T-cell (primary cell): Measurements from ENCODE around the gene FBXW4. TPM values are rescaled to one million over a fixed set of nuclear protein-coding genes. Genes with fewer than 3 reads are reported as not detected.

Source experiments
- ATAC-seq, 4 experiments: fragments of 200-7000 bp in 3 of 4; fragments of 150-1000 bp in 1 of 4; cut with Tn5 transposase; replicated peaks in 1 of 4; 1 replicate in 3 of 4; 2 replicates in 1 of 4; pipeline ENCODE4 v1.10.0; 2021; ENCODE audit warnings: moderate library complexity in 3 of 4, mild to moderate bottlenecking in 2 of 4, moderate number of reproducible peaks in 1 of 4
- CTCF ChIA-PET, 2 donors: fragments of 300-600 bp; sonication (Branson Sonifier 250); formaldehyde crosslinking; loops; one replicate each; lab custom pipeline; 2022; ENCODE audit warnings: antibody characterized with exemption in 2 of 2; lab: Charles Lee
- POLR2A ChIA-PET, 2 donors: fragments of 300-600 bp; sonication (Branson Sonifier 250); formaldehyde crosslinking; loops; one replicate each; lab custom pipeline; 2022; ENCODE audit warnings: antibody characterized with exemption in 2 of 2; lab: Charles Lee
- DNase-seq, 35 experiments: peaks; one replicate each; pipeline versions ENCODE4 v3.0.0 to v3.0.0-alpha.2; 2013 to 2023
- H3K27ac ChIP-seq: one replicate; pipeline ENCODE4 v1.5.1; 2013; ENCODE audit warnings: low read length
- H3K27me3 ChIP-seq, 2 experiments: replicated peaks in 1 of 2; 1 replicate in 1 of 2; 2 replicates in 1 of 2; pipeline versions ENCODE4 v1.6.1 to v1.7.0; 2013; ENCODE audit warnings: low read length in 1 of 2, mixed read lengths in 1 of 2; ENCODE audit not compliant: control insufficient read depth in 2 of 2, insufficient read depth in 2 of 2; ENCODE audit errors: extremely low read depth in 1 of 2
- H3K36me3 ChIP-seq, 2 donors: 1 replicate in 1 of 2; 2 replicates in 1 of 2; pipeline versions ENCODE4 v1.6.1 to v1.7.0; 2013; ENCODE audit warnings: low read length in 1 of 2; ENCODE audit not compliant: control insufficient read depth in 2 of 2, insufficient read depth in 1 of 2; ENCODE audit errors: extremely low read depth in 1 of 2
- H3K4me1 ChIP-seq, 2 experiments: 1 replicate in 1 of 2; 2 replicates in 1 of 2; pipeline versions ENCODE4 v1.6.1 to v1.7.0; 2013; ENCODE audit warnings: low read length in 2 of 2, mixed read lengths in 1 of 2; ENCODE audit not compliant: insufficient read depth in 2 of 2, control insufficient read depth in 1 of 2; ENCODE audit errors: extremely low read depth in 1 of 2
- H3K4me3 ChIP-seq, 2 donors: 1 replicate in 1 of 2; 2 replicates in 1 of 2; pipeline versions ENCODE4 v1.5.1 to v1.7.0; 2013; ENCODE audit warnings: mild to moderate bottlenecking in 2 of 2, low read length in 1 of 2, moderate library complexity in 1 of 2; ENCODE audit not compliant: control insufficient read depth in 1 of 2; ENCODE audit errors: extremely low read depth in 1 of 2
- H3K9me3 ChIP-seq: 2 replicates; pipeline ENCODE4 v1.7.0; 2013
- H3K27ac Mint-ChIP-seq, 2 donors: one replicate each; pipeline ENCODE4 v1.8.0; 2020 to 2021; ENCODE audit warnings: mild to moderate bottlenecking in 2 of 2, mixed read lengths in 2 of 2
- H3K27me3 Mint-ChIP-seq, 2 donors: one replicate each; pipeline ENCODE4 v1.8.0; 2021 to 2022; ENCODE audit warnings: mixed read lengths in 2 of 2
- H3K36me3 Mint-ChIP-seq: one replicate; pipeline ENCODE4 v1.8.0; 2021; ENCODE audit warnings: mixed read lengths
- H3K4me1 Mint-ChIP-seq, 3 donors: one replicate each; pipeline ENCODE4 v1.8.0; 2020 to 2022; ENCODE audit warnings: mixed read lengths in 3 of 3, mild to moderate bottlenecking in 1 of 3
- H3K4me3 Mint-ChIP-seq, 3 donors: one replicate each; pipeline ENCODE4 v1.8.0; 2020 to 2022; ENCODE audit warnings: mild to moderate bottlenecking in 3 of 3, mixed read lengths in 3 of 3, moderate library complexity in 3 of 3
- H3K9me3 Mint-ChIP-seq, 3 donors: one replicate each; pipeline ENCODE4 v1.8.0; 2020 to 2022; ENCODE audit warnings: mixed read lengths in 3 of 3
- WGBS: methylation state at CpG from one replicate; pipeline ENCODE4 v1.1.5; 2013; ENCODE audit warnings: missing lambda C conversion rate; ENCODE audit not compliant: insufficient coverage; 5-methylcytosine and 5-hydroxymethylcytosine counted together
- total RNA-seq, 35 experiments: library from RNA in 6 of 35; stranded (reverse) in 6 of 35; fragments of 120-200 nt in 1 of 35; gene quantifications; one replicate each; pipeline versions ENCODE4 v1.2.1 to v1.2.4 and lab custom pipeline; 2013 to 2026

The FBXW4 gene
- total RNA-seq, 5 donors from 2014 or later (not counting 1 experiment from before 2014, with no cell fraction given), result 83.7 to 90.4 (median 86.9) TPM

DNA sequence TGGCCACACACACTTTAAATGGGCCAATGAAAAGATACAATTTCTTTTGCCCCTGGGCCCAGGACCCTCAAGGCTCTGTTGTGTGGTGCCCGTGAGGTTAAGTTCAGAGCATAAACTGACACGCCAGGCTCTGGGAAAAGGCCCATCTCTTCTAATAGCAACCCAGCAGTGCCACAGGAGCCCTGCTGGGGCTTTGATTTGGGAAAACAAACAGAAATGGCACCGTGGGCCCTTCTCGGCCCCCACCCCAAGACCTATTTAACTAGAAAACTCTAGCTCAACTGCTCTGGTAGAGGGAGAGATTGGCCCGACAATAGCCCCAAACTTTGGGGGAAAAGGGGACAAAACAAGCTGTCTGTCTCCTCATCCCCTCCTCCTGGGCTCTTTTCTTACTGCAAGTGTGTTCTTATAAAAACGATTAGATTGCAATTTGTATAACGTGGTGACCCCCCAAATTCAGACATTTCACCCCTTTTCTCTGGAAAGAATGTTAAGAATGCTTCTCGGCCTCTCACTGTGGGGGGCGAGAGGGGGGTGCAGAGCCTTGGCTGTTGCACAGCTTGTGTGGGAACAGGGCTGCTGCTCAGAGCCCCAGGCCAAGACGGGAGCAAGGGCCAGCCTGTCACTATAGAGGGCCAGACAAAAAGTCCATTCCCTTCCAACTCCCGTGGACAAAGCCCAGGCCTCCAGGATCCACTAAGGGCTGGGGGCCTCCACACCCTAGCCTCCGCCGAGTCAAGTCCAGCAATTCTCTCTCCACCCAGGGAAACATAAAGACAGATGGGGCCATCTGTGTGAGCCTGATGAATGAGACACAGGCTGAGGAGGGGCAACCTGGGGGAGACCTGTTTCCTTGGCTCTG, 80.1 kb downstream of the FBXW4 start:
- ATAC-seq (no peak), DNase-seq (no peak)
- ChIA-PET POLR2A (no interaction called here), CTCF (no interaction called here)
- Histone ChIP-seq H3K4me1 (no peaks in the 10 kb centered on the region), H3K27ac (no peak overlapping the region), H3K36me3 (peaks cover 19 to 83% of the 10 kb centered on the region in 2 donors), H3K9me3 (no peaks in the 10 kb centered on the region), H3K4me3 (no peak overlapping the region), H3K27me3 (no peaks in the 10 kb centered on the region)
- Mint-ChIP-seq H3K4me3 (no peak overlapping the region), H3K27me3 (no peaks in the 10 kb centered on the region), H3K9me3 (no peaks in the 10 kb centered on the region), H3K27ac (no peak overlapping the region), H3K36me3 (peaks cover 33% of the 10 kb centered on the region), H3K4me1 (peaks cover 0 to 6% (median 6%) of the 10 kb centered on the region in 3 donors)
- WGBS, result 94% methylated on average over 3 of the region's 13 CpGs

DNA sequence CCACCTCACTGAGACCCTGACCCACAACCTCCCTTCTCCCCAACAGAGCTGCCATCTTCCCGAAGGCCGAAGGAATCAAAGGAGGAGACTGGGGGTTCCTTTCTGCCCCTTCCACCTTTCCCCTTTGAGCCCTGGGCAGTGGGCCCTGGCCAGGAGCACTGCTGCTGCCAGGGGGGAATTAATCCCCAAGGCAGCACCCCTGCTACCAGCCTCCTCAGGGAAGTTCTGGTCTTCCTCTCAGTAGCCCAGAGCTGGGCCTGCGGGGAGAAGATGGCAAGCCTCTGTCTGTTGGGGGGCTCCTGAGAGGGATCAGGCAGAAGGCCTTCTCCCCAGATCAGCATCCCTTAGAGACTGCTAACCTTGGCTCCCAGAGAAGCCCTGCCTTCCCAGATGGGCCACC, 81.3 kb downstream of the FBXW4 start:
- Histone ChIP-seq H3K4me3 (no peak overlapping the region), H3K27ac (no peak overlapping the region), H3K27me3 (no peaks in the 10 kb centered on the region), H3K36me3 (peaks cover 25 to 87% of the 10 kb centered on the region in 2 donors), H3K9me3 (no peaks in the 10 kb centered on the region), H3K4me1 (no peaks in the 10 kb centered on the region)
- ChIA-PET POLR2A (no interaction called here), CTCF (no interaction called here)
- no peaks in the 10 kb centered on the region for H3K27me3 Mint-ChIP-seq
- H3K36me3 Mint-ChIP-seq, result peaks cover 41% of the 10 kb centered on the region
- WGBS, result 75% methylated on average over 2 of the region's 3 CpGs
- H3K4me1 Mint-ChIP-seq, result peaks cover 0 to 6% (median 6%) of the 10 kb centered on the region in 3 donors
- DNase-seq (no peak), ATAC-seq (no peak)
- H3K27ac Mint-ChIP-seq, result no peak overlapping the region
- H3K4me3 Mint-ChIP-seq, result no peak overlapping the region
- no peaks in the 10 kb centered on the region for H3K9me3 Mint-ChIP-seq

DNA sequence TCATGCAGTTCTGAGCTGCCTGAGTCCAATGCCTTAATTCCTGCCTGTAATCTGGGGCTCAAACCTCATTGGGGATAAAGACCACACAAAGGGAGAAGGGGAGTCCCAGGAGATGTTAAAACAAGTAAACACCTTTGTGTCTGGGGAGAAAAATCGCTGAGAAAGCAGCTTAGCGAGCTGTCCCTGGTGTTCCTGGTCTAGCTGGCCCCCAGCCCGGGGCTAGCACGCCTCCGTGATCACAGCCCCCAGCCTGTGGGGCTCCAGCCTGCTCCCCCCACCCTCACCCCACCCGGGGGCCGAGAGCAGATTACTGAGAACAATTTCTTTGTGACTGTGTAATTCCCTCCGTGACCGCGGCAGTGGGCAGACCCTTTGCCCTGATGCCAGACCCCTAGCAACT, 82.1 kb downstream of the FBXW4 start:
- 100% methylated on average over 3 of the region's 10 CpGs for WGBS
- ATAC-seq (no peak), DNase-seq (no peak)
- Mint-ChIP-seq H3K4me3 (no peak overlapping the region), H3K27me3 (no peaks in the 10 kb centered on the region), H3K9me3 (no peaks in the 10 kb centered on the region), H3K4me1 (peaks cover 0 to 4% (median under 1%) of the 10 kb centered on the region in 3 donors), H3K27ac (no peak overlapping the region), H3K36me3 (peaks cover 38% of the 10 kb centered on the region)
- CTCF ChIA-PET, result no interaction called here
- H3K36me3 ChIP-seq, result peaks cover 25 to 87% of the 10 kb centered on the region in 2 donors
- no peaks in the 10 kb centered on the region for H3K4me1 ChIP-seq
- no peak overlapping the region for H3K27ac ChIP-seq
- H3K27me3 ChIP-seq, result no peaks in the 10 kb centered on the region
- H3K9me3 ChIP-seq, result no peaks in the 10 kb centered on the region
- POLR2A ChIA-PET, result no interaction called here
- H3K4me3 ChIP-seq, result no peak overlapping the region

DNA sequence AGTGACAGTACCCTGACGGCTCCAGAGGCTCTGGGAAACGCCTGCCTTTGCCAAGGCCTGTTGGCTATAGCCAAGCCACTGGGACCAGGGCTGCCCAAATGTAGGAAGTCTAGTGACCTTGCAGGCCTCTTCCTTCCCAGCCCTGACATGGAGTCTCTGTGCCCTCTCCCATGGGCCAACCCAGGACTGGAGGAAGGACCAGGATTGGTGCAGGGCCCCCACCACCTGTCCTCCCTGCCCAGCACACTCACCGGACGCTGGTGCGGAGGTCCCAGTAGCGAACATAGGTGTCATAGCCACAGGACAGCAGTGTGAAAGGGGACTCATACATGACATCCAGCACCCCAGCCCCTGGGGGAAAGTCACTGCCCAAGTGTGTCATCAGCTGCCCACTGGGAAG, 82.9 kb downstream of the FBXW4 start:
- no peak for DNase-seq
- Histone ChIP-seq H3K36me3 (peaks cover 28 to 87% of the 10 kb centered on the region in 2 donors), H3K4me3 (no peak overlapping the region), H3K27me3 (no peaks in the 10 kb centered on the region), H3K4me1 (no peaks in the 10 kb centered on the region), H3K27ac (no peak overlapping the region), H3K9me3 (no peaks in the 10 kb centered on the region)
- H3K9me3 Mint-ChIP-seq, result no peaks in the 10 kb centered on the region
- ChIA-PET POLR2A (no interaction called here), CTCF (no interaction called here)
- H3K27ac Mint-ChIP-seq, result no peak overlapping the region
- no peaks in the 10 kb centered on the region for H3K27me3 Mint-ChIP-seq
- 91% methylated on average over 4 of the region's 6 CpGs for WGBS
- ATAC-seq, result no peak
- no peak overlapping the region for H3K4me3 Mint-ChIP-seq
- H3K4me1 Mint-ChIP-seq, result no peaks in the 10 kb centered on the region
- peaks cover 32% of the 10 kb centered on the region for H3K36me3 Mint-ChIP-seq

DNA sequence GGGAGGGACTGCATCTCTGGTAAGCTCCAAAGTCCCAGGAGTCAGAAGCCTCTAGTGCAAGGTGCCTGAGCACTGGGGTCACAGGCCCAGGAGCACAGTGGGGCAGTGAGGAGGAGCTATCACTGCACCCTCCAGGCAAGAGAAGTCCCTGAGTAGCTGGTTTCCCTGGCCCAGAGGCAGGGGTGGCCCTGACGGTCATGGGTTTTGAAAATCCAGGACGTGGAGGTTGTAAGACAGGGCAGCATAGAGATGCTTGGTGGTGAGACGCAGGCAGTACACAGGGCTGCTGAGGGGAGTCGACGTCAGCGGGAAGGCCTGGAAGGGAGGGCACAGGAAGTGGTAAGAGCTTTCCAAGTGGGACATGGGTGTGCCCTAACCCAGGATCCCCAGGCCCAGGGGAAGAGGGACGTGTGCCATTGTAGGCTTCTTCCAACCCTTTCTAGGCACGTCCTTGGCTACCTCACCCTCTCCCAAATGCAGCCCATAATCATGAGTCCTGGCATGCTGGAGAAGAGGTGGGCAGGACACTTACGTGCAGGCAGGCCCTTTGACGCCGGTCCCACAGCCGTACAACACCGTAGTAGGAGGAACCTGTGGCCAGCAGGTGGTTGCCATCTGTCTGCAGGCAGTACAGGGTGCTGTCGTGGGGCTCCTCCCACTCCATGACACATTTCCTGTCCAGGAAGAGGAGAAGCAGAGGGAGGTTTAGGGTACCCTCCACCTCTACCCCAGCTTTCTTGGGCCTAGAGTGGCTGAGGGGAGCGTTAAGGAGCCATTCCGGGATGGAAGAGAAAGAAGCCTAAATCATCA, 83.7 kb downstream of the FBXW4 start:
- WGBS, result 82% methylated on average over 11 of the region's 16 CpGs
- Mint-ChIP-seq H3K9me3 (no peaks in the 10 kb centered on the region), H3K27me3 (no peaks in the 10 kb centered on the region), H3K4me1 (no peaks in the 10 kb centered on the region), H3K27ac (peak overlapping the region in 1 of 2 donors; percentile 49), H3K36me3 (peaks cover 25% of the 10 kb centered on the region), H3K4me3 (no peak overlapping the region)
- ATAC-seq, result peak in 2 of 4 experiments; percentile 32 to 37
- DNase-seq, result no peak
- Histone ChIP-seq H3K4me1 (no peaks in the 10 kb centered on the region), H3K9me3 (no peaks in the 10 kb centered on the region), H3K36me3 (peaks cover 25 to 87% of the 10 kb centered on the region in 2 donors), H3K27me3 (no peaks in the 10 kb centered on the region), H3K27ac (no peak overlapping the region), H3K4me3 (no peak overlapping the region)
- ChIA-PET CTCF (no interaction called here), POLR2A (no interaction called here)

DNA sequence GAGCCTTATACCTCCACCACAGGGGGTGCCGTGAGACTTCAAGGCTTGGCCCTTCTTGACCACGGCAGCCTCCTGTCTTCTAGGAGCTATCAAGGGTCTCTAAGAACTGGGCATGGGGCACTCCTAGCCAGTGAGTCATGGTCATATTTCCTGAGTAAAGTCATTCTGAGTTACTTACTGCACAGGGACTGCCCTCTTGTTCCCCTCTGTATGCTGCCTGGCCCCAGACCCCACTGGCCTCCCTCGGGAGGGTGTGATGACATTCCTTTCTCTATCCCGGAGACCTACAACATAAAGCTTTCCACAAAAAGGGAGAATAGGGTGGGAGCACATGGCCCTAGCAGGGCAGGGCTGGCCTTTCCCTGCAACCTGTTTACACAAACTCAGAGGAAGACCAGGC, 85.5 kb downstream of the FBXW4 start:
- DNase-seq (no peak), ATAC-seq (no peak)
- ChIA-PET CTCF (no interaction called here), POLR2A (no interaction called here)
- no peaks in the 10 kb centered on the region for H3K9me3 ChIP-seq
- H3K4me3 ChIP-seq, result no peak overlapping the region
- H3K27me3 ChIP-seq, result no peaks in the 10 kb centered on the region
- H3K4me1 ChIP-seq, result no peaks in the 10 kb centered on the region
- Mint-ChIP-seq H3K27ac (no peak overlapping the region), H3K4me1 (no peaks in the 10 kb centered on the region), H3K36me3 (peaks cover 27% of the 10 kb centered on the region), H3K9me3 (no peaks in the 10 kb centered on the region), H3K4me3 (no peak overlapping the region), H3K27me3 (no peaks in the 10 kb centered on the region)
- peaks cover 23 to 76% of the 10 kb centered on the region in 2 donors for H3K36me3 ChIP-seq
- 94% methylated on average over 2 of the region's 4 CpGs for WGBS
- no peak overlapping the region for H3K27ac ChIP-seq
